Posterior vena cava (tissue), 2 donors: Measurements from ENCODE around the gene SPRYD7. TPM values are rescaled to one million over a fixed set of nuclear protein-coding genes. Genes with fewer than 3 reads are reported as not detected.
"Not testable (repeated sequence)": the region's sequence is repeated elsewhere in the genome, so short reads cannot be mapped to it uniquely, and the experiment has no call there.

Source experiments
- DNase-seq: peaks from one replicate; pipeline ENCODE4 v3.0.0-alpha.2; 2020; ENCODE audit warnings: low spot score
- intact Hi-C, 2 donors: fragments of 100-400 bp; cut with DNase I; formaldehyde crosslinking; loops; one replicate each; pipeline versions ENCODE4 v1.14.1 to v1.14.2; 2022 to 2023
- total RNA-seq, 2 donors: library from RNA; stranded (reverse); fragmentation: NEBNext Ultra II Directional; extraction: Animal tissue kit (Norgen Biotek cat#: 25700); gene quantifications; one replicate each; pipeline ENCODE4 v1.2.1, GENCODE V29; 2021
- donor health status: DM: yes; HTN: yes; CAD: no.
- donor health status: DM: yes; HTN: yes; CAD: no.

SPRYD7 gene
- total RNA-seq, 2 donors from 2014 or later, result 9.1 to 10.8 TPM

- intact Hi-C loops, result loop anchor here in 1 of 2 donors (10.0 kb wide), 1 partner anchor 1308 kb away; no protein-coding TSS in a partner anchor
- DNase-seq, result no peak
Observed at GRCh38 chr13:49936968-49937273, 781 bp upstream of the SPRYD7 start.

GRCh38 chr13:49935171-49936074 is 717 bp downstream of the SPRYD7 start:
- DNase-seq, result peak; percentile 85
- intact Hi-C loops, result loop anchor here in 1 of 2 donors (10.0 kb wide), 1 partner anchor 1309 kb away; no protein-coding TSS in a partner anchor

GRCh38 chr13:49933511-49933910 is 2.6 kb downstream of the SPRYD7 start:
- DNase-seq, result no peak
- intact Hi-C loops, result loop anchor here in 1 of 2 donors (10.0 kb wide), 1 partner anchor 1311 kb away; no protein-coding TSS in a partner anchor

- intact Hi-C loops, result loop anchor here in 1 of 2 donors (10.0 kb wide), 1 partner anchor 1312 kb away; no protein-coding TSS in a partner anchor
- no peak for DNase-seq
Observed at GRCh38 chr13:49932868-49933267, 3.3 kb downstream of the SPRYD7 start.

DNA sequence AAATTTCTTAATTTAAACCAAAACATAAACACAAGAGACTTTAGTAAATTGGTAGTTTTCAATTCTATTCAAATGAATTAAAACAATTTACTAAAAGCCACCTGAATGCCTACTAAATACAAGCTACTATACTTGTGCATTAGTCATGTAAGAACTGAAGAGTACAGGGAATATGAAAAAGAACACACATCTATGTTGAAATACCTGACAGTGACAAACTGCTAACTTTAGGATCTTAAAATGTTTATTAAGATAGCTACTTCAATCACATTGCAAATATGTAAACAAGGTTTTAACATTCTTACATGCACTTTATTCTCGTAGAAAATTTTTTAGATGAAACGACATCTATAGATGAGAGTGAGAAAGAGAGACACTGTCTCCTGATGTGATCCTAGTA is 4.1 kb downstream of the SPRYD7 start:
- DNase-seq, result no peak
- intact Hi-C loops, result loop anchor here in 1 of 2 donors (10.0 kb wide), 1 partner anchor 1313 kb away; no protein-coding TSS in a partner anchor

DNA sequence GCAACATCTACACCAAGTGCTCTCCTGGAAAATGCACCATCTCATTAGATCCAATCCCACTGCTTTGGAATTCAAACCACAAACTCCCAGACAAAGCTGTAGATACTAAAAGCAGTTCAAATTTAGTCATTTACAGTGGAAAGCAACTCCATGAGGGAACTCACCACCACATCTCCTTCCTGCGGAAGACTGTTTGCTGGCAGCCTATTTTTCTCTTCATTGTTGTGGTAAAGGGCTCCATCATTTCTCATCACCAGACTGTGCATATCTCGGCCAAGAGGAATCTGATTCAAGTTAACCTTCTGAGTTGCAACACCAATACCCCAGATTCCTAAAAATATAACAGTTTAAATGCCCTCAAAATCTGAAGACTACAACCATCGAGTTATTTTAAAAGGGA is 8.4 kb downstream of the SPRYD7 start:
- DNase-seq, result no peak
- intact Hi-C loops, result no loop called here

- intact Hi-C loops, result no loop called here
- DNase-seq, result no peak
Observed at GRCh38 chr13:49925881-49926418, 10.2 kb downstream of the SPRYD7 start.

DNA sequence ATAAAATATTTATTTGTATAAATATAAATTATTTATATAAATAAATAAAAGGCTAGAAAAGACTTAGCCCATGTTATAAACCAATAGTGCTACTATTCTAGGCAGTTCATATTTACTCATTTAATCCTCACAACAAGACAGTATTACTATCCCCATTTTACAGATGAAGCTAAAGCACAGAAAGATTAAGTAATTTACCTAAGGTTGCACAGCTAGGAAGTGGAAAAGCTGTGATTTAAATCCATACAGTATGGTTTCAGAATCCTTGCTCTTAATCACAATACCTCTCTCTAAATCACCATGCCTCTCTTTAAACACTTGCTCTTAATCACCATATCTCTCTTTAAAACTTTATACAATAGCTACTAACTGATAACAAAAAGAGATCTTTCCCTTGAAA is 13.8 kb downstream of the SPRYD7 start:
- DNase-seq, result no peak
- intact Hi-C loops, result no loop called here

DNA sequence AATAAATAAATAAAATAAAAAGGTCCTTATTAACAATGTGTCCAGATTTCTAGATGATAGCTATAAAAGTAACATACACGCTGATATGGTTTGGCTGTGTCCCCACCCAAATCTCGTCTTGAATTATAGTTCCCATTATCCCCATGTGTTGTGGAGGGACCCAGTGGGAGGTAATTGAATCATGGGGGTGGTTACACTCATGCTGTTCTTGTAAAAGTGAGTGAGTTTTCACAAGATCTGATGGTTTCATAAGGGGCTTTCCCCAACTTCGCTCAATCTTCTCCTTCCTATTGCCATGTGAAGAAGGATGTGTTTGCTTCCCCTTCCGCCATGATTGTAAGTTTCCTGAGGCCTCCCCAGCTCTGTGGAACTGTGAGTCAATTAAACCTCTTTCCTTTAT is 15.2 kb downstream of the SPRYD7 start:
- DNase-seq, intact Hi-C loops: not testable (repeated sequence)

DNA sequence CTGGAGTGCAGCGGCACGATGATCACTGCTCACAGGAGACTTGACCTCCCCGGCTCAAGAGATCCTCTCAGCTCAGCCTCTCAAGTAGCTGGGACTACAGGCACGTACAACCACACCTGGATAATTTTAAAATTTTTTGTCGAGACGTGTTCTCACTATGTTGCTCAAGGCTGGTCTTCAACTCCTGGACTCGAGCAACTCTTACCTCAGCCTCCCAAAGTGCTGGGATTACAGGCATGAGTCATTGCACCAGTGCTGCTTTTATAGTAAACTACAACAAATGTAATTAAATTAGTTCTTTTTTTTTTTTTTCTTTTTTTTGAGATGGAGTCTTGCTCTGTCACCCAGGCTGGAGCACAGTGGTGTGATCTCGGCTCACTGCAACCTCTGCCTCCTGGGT is 18.0 kb downstream of the SPRYD7 start:
- DNase-seq, intact Hi-C loops: not testable (repeated sequence)

- intact Hi-C loops, result no loop called here
- no peak for DNase-seq
Observed at GRCh38 chr13:49914947-49915346, 21.2 kb downstream of the SPRYD7 start.

- no peak for DNase-seq
- intact Hi-C loops, result no loop called here
Observed at GRCh38 chr13:49908637-49909036, 27.5 kb downstream of the SPRYD7 start.

- intact Hi-C loops, result no loop called here
- no peak for DNase-seq
Observed at GRCh38 chr13:49904729-49905456, 31.2 kb downstream of the SPRYD7 start.

- intact Hi-C loops, result no loop called here
Observed at GRCh38 chr13:49898792-49899191, 37.3 kb downstream of the SPRYD7 start.

DNA sequence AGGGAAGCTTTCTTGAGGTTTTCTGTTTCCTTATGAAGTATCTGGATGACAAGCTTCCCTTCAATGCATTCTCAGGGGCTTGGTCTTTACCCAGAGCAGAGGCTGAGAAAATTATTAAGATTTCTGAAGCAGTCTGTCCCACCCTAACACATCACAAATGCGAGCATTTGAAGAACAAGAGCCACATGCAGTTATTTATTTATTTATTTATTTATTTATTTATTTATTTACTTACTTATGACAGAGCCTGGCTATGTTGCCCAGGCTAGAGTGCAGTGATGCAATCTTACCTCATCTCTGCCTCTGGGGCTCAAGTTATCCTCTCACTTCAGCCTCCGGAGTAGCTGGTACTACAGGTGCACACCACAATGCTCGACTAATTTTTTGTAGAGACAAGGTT is 38.4 kb downstream of the SPRYD7 start:
- DNase-seq, result no peak
- intact Hi-C loops, result no loop called here

More at GRCh38 chr13:49898792-49899191, 37.3 kb downstream of the SPRYD7 start:
- DNase-seq, result no peak

DNA sequence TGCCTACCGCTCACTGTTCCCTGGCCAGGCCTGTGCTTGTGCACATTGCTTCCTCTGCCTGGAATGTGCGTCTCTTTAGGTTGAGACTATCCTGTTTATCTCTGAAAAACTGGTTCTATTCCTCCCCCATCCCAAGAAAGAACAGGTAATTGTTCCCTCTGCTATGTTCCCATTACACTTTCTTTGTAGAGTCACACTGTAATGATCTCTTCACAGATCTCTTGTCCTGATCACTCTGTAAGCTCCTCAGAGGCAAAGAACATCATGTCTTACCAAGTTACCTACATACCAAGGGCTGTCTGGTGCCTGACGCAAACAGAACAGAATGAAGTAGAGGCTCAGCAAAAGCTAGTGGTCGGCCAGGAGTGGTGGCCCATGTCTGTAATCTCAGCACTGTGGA is 40.3 kb downstream of the SPRYD7 start:
- DNase-seq, result no peak
- intact Hi-C loops, result no loop called here

DNA sequence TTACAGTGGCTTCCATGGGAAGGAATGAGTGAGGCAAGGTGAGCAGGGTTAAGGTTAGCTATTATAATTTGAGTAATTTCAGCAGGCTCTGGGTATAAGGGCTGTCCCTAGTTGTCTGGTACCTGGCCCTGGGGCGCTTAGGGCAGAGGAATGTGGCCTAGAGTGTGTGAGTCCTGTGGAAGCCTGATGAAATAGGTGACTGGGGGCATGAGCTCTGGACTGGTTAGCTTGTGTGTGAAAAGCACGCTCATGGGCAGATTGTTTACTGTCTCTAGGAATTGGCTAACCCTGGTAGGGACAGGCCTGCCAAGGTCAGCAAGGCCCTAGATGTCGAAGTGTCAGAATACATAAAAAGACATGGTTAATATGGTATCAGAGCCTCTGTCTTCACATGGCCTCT is 42.5 kb downstream of the SPRYD7 start:
- intact Hi-C loops, result no loop called here
- DNase-seq, result no peak

GRCh38 chr13:49890376-49890775 is 45.8 kb downstream of the SPRYD7 start:
- DNase-seq, result no peak
- intact Hi-C loops, result no loop called here

GRCh38 chr13:49878682-49879081 is 57.5 kb downstream of the SPRYD7 start:
- no peak for DNase-seq

GRCh38 chr13:49877629-49878218 is 58.4 kb downstream of the SPRYD7 start:
- no peak for DNase-seq
- intact Hi-C loops, result no loop called here

More at GRCh38 chr13:49878682-49879081, 57.5 kb downstream of the SPRYD7 start:
- intact Hi-C loops, result no loop called here
